ENCODE data around the gene CNTN4.

- TF ChIP-seq ESRRA (CRISPR knock-in tag; IDR thresholded peaks at IDR 0.05; ENCODE audit: borderline replicate concordance) (no peak), ZNF281 (CRISPR knock-in tag; IDR thresholded peaks at IDR 0.05) (no peak), E2F4 (CRISPR knock-in tag; IDR thresholded peaks at IDR 0.05; ENCODE audit: borderline replicate concordance, low read depth) (no peak)
Measured at GRCh38 chr3:2623436-2623835, 524.8 kb downstream of the CNTN4 start.
